Type B pancreatic cell (in vitro differentiated cells): ENCODE results near the gene RING1. TPM values are rescaled to one million over a fixed set of nuclear protein-coding genes. Genes with fewer than 3 reads are reported as not detected.

Source experiments
- DNase-seq: peaks from one replicate; pipeline ENCODE4 v3.0.0; 2021; ENCODE audit warnings: mixed read lengths; ENCODE audit not compliant: unreplicated experiment; ENCODE audit errors: extremely low spot score
- H3K27ac Mint-ChIP-seq: 2 replicates; pipeline ENCODE4 v1.8.0; 2021; ENCODE audit warnings: mild to moderate bottlenecking, mixed read lengths
- H3K27me3 Mint-ChIP-seq: 2 replicates; pipeline ENCODE4 v1.8.0; 2021; ENCODE audit warnings: mixed read lengths
- H3K36me3 Mint-ChIP-seq: 2 replicates; pipeline ENCODE4 v1.8.0; 2021; ENCODE audit warnings: mixed read lengths
- H3K4me1 Mint-ChIP-seq: one replicate; pipeline ENCODE4 v1.8.0; 2021; ENCODE audit warnings: mixed read lengths; ENCODE audit not compliant: unreplicated experiment
- H3K4me3 Mint-ChIP-seq: 2 replicates; pipeline ENCODE4 v1.8.0; 2021; ENCODE audit warnings: mild to moderate bottlenecking, mixed read lengths
- H3K9me3 Mint-ChIP-seq: 2 replicates; pipeline ENCODE4 v1.8.0; 2021; ENCODE audit warnings: mixed read lengths
- CTCF ChIP-seq: fragments of 200-600 bp; sonication (generic); conservative IDR thresholded peaks from 2 replicates; pipeline ENCODE4 v1.5.0; 2021; ENCODE audit warnings: antibody characterized with exemption, mild to moderate bottlenecking
- microRNA-seq: library from miRNA; unstranded; fragments of <30 nt; microRNA quantifications from one replicate; pipeline ENCODE4, GENCODE V29; 2020
- total RNA-seq: library from RNA; stranded (reverse); gene quantifications from 2 replicates; pipeline ENCODE4 v1.2.1, GENCODE V29; 2021; ENCODE audit warnings: low replicate concordance

Gene RING1
- total RNA-seq, 1 donor from 2014 or later, result 60.4 TPM

DNA sequence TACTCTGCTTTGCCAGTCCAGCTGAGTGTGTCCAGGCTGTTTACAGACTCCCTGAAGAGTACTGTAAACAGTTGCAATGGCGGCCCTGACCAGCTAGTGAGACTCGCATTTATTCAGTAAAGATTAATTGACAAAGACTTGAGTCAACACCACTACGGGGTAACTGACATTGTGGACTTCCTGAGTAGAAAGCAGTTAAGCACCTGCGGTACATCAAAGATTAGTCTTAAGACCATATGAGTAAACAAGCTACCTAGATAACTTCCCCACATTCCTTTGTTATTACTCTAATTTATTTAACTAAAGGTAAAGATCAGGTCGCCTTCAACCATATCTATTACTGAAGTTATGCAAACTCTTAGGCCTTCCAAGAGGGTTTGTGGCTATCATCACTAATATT is 50.7 kb downstream of the RING1 start:
- Mint-ChIP-seq H3K4me1 (no peaks in the 10 kb centered on the region), H3K4me3 (no peak overlapping the region), H3K27ac (no peak overlapping the region), H3K36me3 (peaks cover 18% of the 10 kb centered on the region), H3K9me3 (no peaks in the 10 kb centered on the region), H3K27me3 (no peaks in the 10 kb centered on the region)
- no peak for DNase-seq
- no peak for TF ChIP-seq CTCF

Small RNAs within 50 kb of the gene (microRNA-seq; reads per million reads assigned to microRNA genes)
- gene MIR219A1, result 2.2 reads per million

Other genes starting within 250 kb of the RING1 start
- gene BRD2, start 239.9 kb upstream of the RING1 start, total RNA-seq, result 212 and 241 TPM in 2 replicates
- gene HLA-DOA, start 198.9 kb upstream of the RING1 start, total RNA-seq, result 0.52 and 2.5 TPM in 2 replicates
- gene HLA-DPA1, start 134.9 kb upstream of the RING1 start, total RNA-seq, result 1.3 and 2.6 TPM in 2 replicates
- 10.9 and 27.3 TPM in 2 replicates for gene HLA-DPB1, start 132.5 kb upstream of the RING1 start, total RNA-seq
- 1.3 and 11.9 TPM in 2 replicates for gene COL11A2, start 16.0 kb upstream of the RING1 start, total RNA-seq
- 49.2 and 61.9 TPM in 2 replicates for gene RXRB, start 7.8 kb upstream of the RING1 start, total RNA-seq
- gene SLC39A7, start 7.6 kb upstream of the RING1 start, total RNA-seq, result 147 and 202 TPM in 2 replicates
- gene HSD17B8, start 3.8 kb upstream of the RING1 start, total RNA-seq, result 13.9 and 15.7 TPM in 2 replicates
- gene VPS52, start 63.4 kb downstream of the RING1 start, total RNA-seq, result 54.7 and 62.4 TPM in 2 replicates
- 3,043 and 3,480 TPM in 2 replicates for gene RPS18, start 63.6 kb downstream of the RING1 start, total RNA-seq
- gene B3GALT4, start 68.6 kb downstream of the RING1 start, total RNA-seq, result 10.1 and 22.2 TPM in 2 replicates
- gene WDR46, start 80.7 kb downstream of the RING1 start, total RNA-seq, result 53.1 and 67.4 TPM in 2 replicates
- 52.9 and 54.5 TPM in 2 replicates for gene PFDN6, start 81.1 kb downstream of the RING1 start, total RNA-seq
- gene RGL2, start 90.4 kb downstream of the RING1 start, total RNA-seq, result 128 and 176 TPM in 2 replicates
- 71.4 and 93.5 TPM in 2 replicates for gene TAPBP, start 105.6 kb downstream of the RING1 start, total RNA-seq
- 21.1 and 22.2 TPM in 2 replicates for gene ZBTB22, start 109.2 kb downstream of the RING1 start, total RNA-seq
- gene DAXX, start 114.5 kb downstream of the RING1 start, total RNA-seq, result 43.6 and 47.0 TPM in 2 replicates
- 28.0 and 67.7 TPM in 2 replicates for gene KIFC1, start 183.3 kb downstream of the RING1 start, total RNA-seq
- 23.8 and 49.6 TPM in 2 replicates for gene PHF1, start 202.5 kb downstream of the RING1 start, total RNA-seq
- 212 and 278 TPM in 2 replicates for gene CUTA, start 209.6 kb downstream of the RING1 start, total RNA-seq
- gene SYNGAP1, start 211.6 kb downstream of the RING1 start, total RNA-seq, result 18.4 and 74.1 TPM in 2 replicates
- gene ZBTB9, start 246.1 kb downstream of the RING1 start, total RNA-seq, result 11.3 and 14.5 TPM in 2 replicates